GM12801 (cell line): ENCODE results near the gene ZNF451.

Experiments
- CTCF ChIP-seq: IDR thresholded peaks from one replicate; pipeline ENCODE4 v1.5.1; 2011; ENCODE audit warnings: control low read depth; ENCODE audit not compliant: insufficient read length; ENCODE audit errors: extremely low read depth

The ZNF451 gene

GRCh38 chr6:57147955-57148858 lies 58.2 kb downstream of the ZNF451 start:
- TF ChIP-seq CTCF = no peak

GRCh38 chr6:57158658-57159057 lies 68.7 kb downstream of the ZNF451 start:
- TF ChIP-seq CTCF = no peak

- TF ChIP-seq CTCF = no peak
Observed at GRCh38 chr6:57159127-57159526, 69.1 kb downstream of the ZNF451 start.

- no peak for TF ChIP-seq CTCF
Observed at GRCh38 chr6:57162028-57162427, 72.0 kb downstream of the ZNF451 start.

- TF ChIP-seq CTCF = no peak
Observed at GRCh38 chr6:57162516-57162915, 72.5 kb downstream of the ZNF451 start.

GRCh38 chr6:57163956-57164355 lies 74.0 kb downstream of the ZNF451 start:
- TF ChIP-seq CTCF = no peak

- TF ChIP-seq CTCF = no peak
Observed at GRCh38 chr6:57165080-57165479, 75.1 kb downstream of the ZNF451 start.
